Prostate gland (tissue), 2 donors: ENCODE data around the gene ZBTB2. TPM values are rescaled to one million over a fixed set of nuclear protein-coding genes. Genes with fewer than 3 reads are reported as not detected.

Source experiments
- DNase-seq: peaks from one replicate; pipeline ENCODE4 v3.0.0-alpha.2; 2019; ENCODE audit warnings: low spot score
- H3K27ac ChIP-seq, 2 donors: fragments of 200-600 bp; sonication (generic); 2 replicates each; pipeline ENCODE4 v1.5.1; 2017 to 2019
- H3K27me3 ChIP-seq: fragments of 200-600 bp; sonication (generic); replicated peaks from 2 replicates; pipeline ENCODE4 v1.5.1; 2019; ENCODE audit not compliant: insufficient read depth
- H3K36me3 ChIP-seq, 2 donors: fragments of 200-600 bp; sonication (generic); 1 replicate in 1 of 2; 2 replicates in 1 of 2; pipeline versions ENCODE4 v1.5.1 to v1.8.1; 2017 to 2019
- H3K4me1 ChIP-seq: fragments of 200-600 bp; sonication (generic); replicated peaks from 2 replicates; pipeline ENCODE4 v1.5.1; 2019
- H3K4me3 ChIP-seq, 2 donors: fragments of 200-600 bp; sonication (generic); 2 replicates each; pipeline ENCODE4 v1.5.1; 2017 to 2019
- H3K9me3 ChIP-seq: fragments of 200-600 bp; sonication (generic); 2 replicates; pipeline ENCODE4 v1.5.1; 2017
- POLR2A ChIP-seq: fragments of 450-650 bp; IDR thresholded peaks from one replicate; pipeline ENCODE4 v1.6.1; 2016; ENCODE audit warnings: antibody characterized with exemption, mild to moderate bottlenecking
- POLR2AphosphoS5 ChIP-seq: sonication (generic); formaldehyde crosslinking; IDR thresholded peaks from one replicate; pipeline ENCODE4 v1.6.1; 2017; ENCODE audit warnings: antibody characterized with exemption
- WGBS: methylation state at CpG from one replicate; pipeline ENCODE4 v1.1.5; 2018; 5-methylcytosine and 5-hydroxymethylcytosine counted together
- intact Hi-C: fragments of 100-400 bp; cut with DNase I; formaldehyde crosslinking; loops from one replicate; pipeline ENCODE4 v1.14.2; 2022
- total RNA-seq, 2 donors: library from RNA; depleted of rRNA; stranded (reverse); fragments of >200 nt; gene quantifications; one replicate each; pipeline ENCODE4 v1.1.0, GENCODE V29; 2016
- TF ChIP-seq, protein P1 (sequence below), 4 experiments: fragments of 200-600 bp in 2 of 4; fragments of 450-650 bp in 2 of 4; sonication (generic) in 2 of 4; IDR thresholded peaks; 1 replicate in 3 of 4; 2 replicates in 1 of 4; pipeline ENCODE4 v1.5.1; 2016 to 2019; ENCODE audit warnings: antibody characterized with exemption in 4 of 4, mild to moderate bottlenecking in 2 of 4, moderate library complexity in 2 of 4

The ZBTB2 gene
- total RNA-seq, 2 donors from 2014 or later = 8.1 to 13.6 TPM

DNA sequence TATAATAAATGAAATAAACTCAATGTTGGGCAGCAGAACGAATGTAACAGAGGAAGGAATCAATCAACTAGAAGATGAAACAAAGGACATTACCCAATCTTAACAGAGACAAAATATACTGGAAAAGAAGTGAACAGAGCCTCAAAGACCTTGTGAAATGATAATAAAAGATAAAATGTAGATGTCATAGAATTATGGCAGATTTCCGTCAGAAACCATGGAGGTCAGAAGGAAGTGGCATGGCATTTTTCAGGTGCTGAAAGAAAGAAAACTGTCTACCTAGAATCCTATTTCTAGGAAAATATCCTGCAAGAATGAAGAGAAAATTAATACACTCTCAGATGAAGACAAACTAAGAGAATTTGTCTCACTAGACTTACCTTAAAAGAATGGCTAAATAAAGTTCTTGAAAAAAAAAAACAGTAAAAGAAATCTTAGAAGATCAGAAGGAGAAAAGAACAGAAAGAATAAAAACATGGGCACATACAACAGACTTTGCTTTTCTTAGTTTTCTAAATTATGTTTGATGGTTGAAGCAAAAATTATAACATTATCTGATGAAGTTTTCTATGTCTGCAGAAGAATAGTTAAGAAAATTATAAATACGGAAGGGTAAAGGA, 23.4 kb upstream of the ZBTB2 start:
- no peak overlapping the region for H3K27ac ChIP-seq
- H3K9me3 ChIP-seq = no peaks in the 10 kb centered on the region
- no peak for DNase-seq
- 98% methylated on average over 3 of the region's 3 CpGs for WGBS
- TF ChIP-seq POLR2A = no peak
- TF ChIP-seq, protein P1, sequence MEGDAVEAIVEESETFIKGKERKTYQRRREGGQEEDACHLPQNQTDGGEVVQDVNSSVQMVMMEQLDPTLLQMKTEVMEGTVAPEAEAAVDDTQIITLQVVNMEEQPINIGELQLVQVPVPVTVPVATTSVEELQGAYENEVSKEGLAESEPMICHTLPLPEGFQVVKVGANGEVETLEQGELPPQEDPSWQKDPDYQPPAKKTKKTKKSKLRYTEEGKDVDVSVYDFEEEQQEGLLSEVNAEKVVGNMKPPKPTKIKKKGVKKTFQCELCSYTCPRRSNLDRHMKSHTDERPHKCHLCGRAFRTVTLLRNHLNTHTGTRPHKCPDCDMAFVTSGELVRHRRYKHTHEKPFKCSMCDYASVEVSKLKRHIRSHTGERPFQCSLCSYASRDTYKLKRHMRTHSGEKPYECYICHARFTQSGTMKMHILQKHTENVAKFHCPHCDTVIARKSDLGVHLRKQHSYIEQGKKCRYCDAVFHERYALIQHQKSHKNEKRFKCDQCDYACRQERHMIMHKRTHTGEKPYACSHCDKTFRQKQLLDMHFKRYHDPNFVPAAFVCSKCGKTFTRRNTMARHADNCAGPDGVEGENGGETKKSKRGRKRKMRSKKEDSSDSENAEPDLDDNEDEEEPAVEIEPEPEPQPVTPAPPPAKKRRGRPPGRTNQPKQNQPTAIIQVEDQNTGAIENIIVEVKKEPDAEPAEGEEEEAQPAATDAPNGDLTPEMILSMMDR (IDR thresholded peaks at IDR 0.05) = no peak
- no peak for TF ChIP-seq POLR2AphosphoS5
- no peaks in the 10 kb centered on the region for H3K4me1 ChIP-seq
- intact Hi-C loops = no loop called here
- peaks cover 0 to 3% of the 10 kb centered on the region in 2 donors for H3K36me3 ChIP-seq
- no peaks in the 10 kb centered on the region for H3K27me3 ChIP-seq
- no peak overlapping the region for H3K4me3 ChIP-seq

- Histone ChIP-seq H3K27me3 (no peaks in the 10 kb centered on the region), H3K36me3 (peaks cover 0 to 3% of the 10 kb centered on the region in 2 donors), H3K27ac (no peak overlapping the region), H3K4me1 (no peaks in the 10 kb centered on the region), H3K4me3 (no peak overlapping the region), H3K9me3 (no peaks in the 10 kb centered on the region)
- intact Hi-C loops = no loop called here
- 98% methylated on average over 8 of the region's 8 CpGs for WGBS
- DNase-seq = no peak
- TF ChIP-seq, protein P1 (IDR thresholded peaks at IDR 0.05) = no peak
- TF ChIP-seq POLR2AphosphoS5 (no peak), POLR2A (no peak)
Observed at GRCh38 chr6:151413372-151414145, 22.2 kb upstream of the ZBTB2 start.

DNA sequence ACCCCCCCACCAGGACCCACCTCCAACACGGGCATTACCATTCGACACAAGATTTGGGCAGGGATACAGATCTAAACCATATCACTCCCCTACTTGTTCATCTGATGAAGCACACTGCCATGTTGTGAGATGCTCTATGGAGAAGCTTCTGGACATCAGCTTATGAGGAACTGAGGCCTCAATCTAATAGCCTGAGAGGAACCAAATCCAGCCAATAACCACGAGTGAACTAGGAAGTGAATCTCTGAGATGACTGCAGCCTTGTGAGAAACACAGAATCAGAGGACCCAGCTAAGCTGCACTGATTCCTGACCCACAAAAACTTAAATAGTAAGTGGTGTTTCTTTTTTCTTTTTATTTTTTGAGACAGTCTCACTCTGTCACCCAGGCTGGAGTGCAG, 21.6 kb upstream of the ZBTB2 start:
- Histone ChIP-seq H3K9me3 (no peaks in the 10 kb centered on the region), H3K27ac (no peak overlapping the region), H3K27me3 (no peaks in the 10 kb centered on the region), H3K4me1 (no peaks in the 10 kb centered on the region), H3K4me3 (no peak overlapping the region), H3K36me3 (peaks cover 0 to 3% of the 10 kb centered on the region in 2 donors)
- DNase-seq = no peak
- no peak for TF ChIP-seq POLR2AphosphoS5
- no peak for TF ChIP-seq POLR2A
- TF ChIP-seq, protein P1 (IDR thresholded peaks at IDR 0.05) = no peak
- WGBS = 100% methylated on average over 3 of the region's 3 CpGs
- intact Hi-C loops = no loop called here

DNA sequence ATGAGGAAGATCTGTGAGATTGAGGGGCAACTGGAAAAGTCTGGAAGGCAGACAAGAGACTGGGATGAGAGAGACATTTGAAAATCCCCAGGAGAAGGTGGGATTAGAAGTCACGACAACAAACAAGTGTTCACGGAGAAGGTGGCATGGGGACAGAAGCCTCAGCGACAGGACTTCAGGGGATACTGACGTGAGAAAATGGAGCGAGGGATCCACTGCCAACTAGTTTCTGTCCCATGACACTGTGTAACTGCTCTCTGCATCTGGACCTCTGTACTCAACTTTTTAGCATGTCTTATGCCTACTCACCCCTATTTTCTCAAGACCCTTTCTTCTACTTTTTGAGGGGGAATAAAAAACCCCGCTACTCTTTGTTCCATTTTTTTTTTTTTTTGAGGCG, 18.3 kb upstream of the ZBTB2 start:
- Histone ChIP-seq H3K4me1 (no peaks in the 10 kb centered on the region), H3K36me3 (peaks cover 0 to 3% of the 10 kb centered on the region in 2 donors), H3K27me3 (no peaks in the 10 kb centered on the region), H3K27ac (no peak overlapping the region), H3K9me3 (no peaks in the 10 kb centered on the region), H3K4me3 (no peak overlapping the region)
- intact Hi-C loops = loop anchor here (5.0 kb wide), 1 partner anchor 43 kb away; the partner anchor contains the start of gene RMND1
- TF ChIP-seq, protein P1 (IDR thresholded peaks at IDR 0.05) = no peak
- TF ChIP-seq POLR2AphosphoS5 = no peak
- TF ChIP-seq POLR2A = no peak
- 92% methylated on average over 7 of the region's 7 CpGs for WGBS
- DNase-seq = no peak
